Esophagus squamous epithelium (tissue), 5 donors: ENCODE data around the gene GPHA2. TPM values are rescaled to one million over a fixed set of nuclear protein-coding genes. Genes with fewer than 3 reads are reported as not detected.

Experiments
- DNase-seq: peaks from one replicate; lab custom pipeline; 2025; lab: John Stamatoyannopoulos, UW
- H3K27ac ChIP-seq, 4 donors: fragments of 200-600 bp; sonication (generic); one replicate each; pipeline ENCODE4 v1.5.1; 2016 to 2019; ENCODE audit warnings: mild to moderate bottlenecking in 1 of 4
- H3K27me3 ChIP-seq, 4 donors: fragments of 200-600 bp; sonication (generic); 1 replicate in 3 of 4; 2 replicates in 1 of 4; pipeline versions ENCODE4 v1.5.1 to v1.6.0; 2017 to 2021; ENCODE audit warnings: antibody characterized with exemption in 1 of 4
- H3K36me3 ChIP-seq, 3 donors: fragments of 200-600 bp; sonication (generic); one replicate each; pipeline ENCODE4 v1.5.1; 2016 to 2019
- H3K4me1 ChIP-seq, 3 donors: fragments of 200-600 bp; sonication (generic); one replicate each; pipeline ENCODE4 v1.5.1; 2017 to 2019
- H3K4me3 ChIP-seq, 4 donors: fragments of 200-600 bp; sonication (generic); 1 replicate in 3 of 4; 2 replicates in 1 of 4; pipeline ENCODE4 v1.5.1; 2016 to 2019; ENCODE audit warnings: mild to moderate bottlenecking in 2 of 4, moderate library complexity in 1 of 4
- H3K9me3 ChIP-seq, 3 donors: fragments of 200-600 bp; sonication (generic); one replicate each; pipeline ENCODE4 v1.5.1; 2016 to 2019
- POLR2A ChIP-seq, 4 donors: fragments of 450-650 bp; IDR thresholded peaks; one replicate each; pipeline ENCODE4 v1.6.1; 2017; ENCODE audit warnings: antibody characterized with exemption in 4 of 4, mild to moderate bottlenecking in 4 of 4, moderate library complexity in 3 of 4
- WGBS, 2 donors: methylation state at CpG; one replicate each; pipeline ENCODE4 v1.1.5; 2018; 5-methylcytosine and 5-hydroxymethylcytosine counted together
- intact Hi-C: fragments of 100-400 bp; cut with DNase I; formaldehyde crosslinking; loops from one replicate; pipeline ENCODE4 v1.15.0; 2022
- total RNA-seq, 4 donors: library from RNA; depleted of rRNA; stranded (reverse); fragments of >200 nt; gene quantifications; one replicate each; pipeline ENCODE4 v1.1.0, GENCODE V29; 2016
- TF ChIP-seq, protein P1 (sequence below), 6 experiments: fragments of 450-650 bp in 4 of 6; fragments of 200-600 bp in 2 of 6; sonication (generic) in 2 of 6; IDR thresholded peaks; one replicate each; pipeline ENCODE4 v1.5.1; 2016 to 2019; ENCODE audit warnings: antibody characterized with exemption in 6 of 6, mild to moderate bottlenecking in 4 of 6, moderate library complexity in 4 of 6
- donor health status: DM: yes; HTN: yes; CAD: no.

GPHA2 gene
- total RNA-seq, 4 donors from 2014 or later: not detected

DNA sequence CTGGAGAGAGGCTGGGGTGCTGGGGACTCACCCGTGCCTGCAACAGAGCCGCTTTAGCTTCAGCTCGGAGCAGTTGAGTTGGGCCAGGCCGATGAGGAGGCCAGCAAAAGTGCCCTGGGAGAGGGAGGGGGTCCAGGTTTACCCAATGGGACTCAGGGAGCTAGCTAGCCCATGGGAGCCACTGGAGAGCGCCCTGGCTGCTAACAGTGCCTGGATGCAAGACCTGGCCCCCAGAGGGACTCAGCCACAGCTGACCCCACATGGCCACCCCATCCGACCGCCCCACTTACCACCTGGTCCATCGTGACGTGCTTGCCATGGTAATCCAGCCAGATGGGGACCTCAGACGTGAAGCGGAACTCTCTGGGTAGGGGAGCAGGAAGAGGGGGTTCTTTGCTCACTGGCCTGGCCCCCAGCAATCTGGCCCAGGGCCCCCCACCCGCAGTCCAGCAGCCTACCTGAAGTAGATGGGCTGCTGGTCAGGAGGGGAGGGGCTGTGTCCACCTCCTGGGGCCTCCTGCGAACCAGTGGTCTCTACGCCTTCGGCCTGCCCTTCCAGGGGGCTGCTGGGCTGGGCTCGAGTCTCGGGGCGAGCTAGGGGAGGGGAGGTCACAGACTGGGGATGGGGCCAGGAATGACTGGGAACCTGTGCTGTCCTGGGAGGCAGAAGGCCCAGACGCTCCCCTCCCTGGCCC, 38.2 kb downstream of the GPHA2 start:
- H3K27me3 ChIP-seq: no peaks in the 10 kb centered on the region
- no peak overlapping the region for H3K4me3 ChIP-seq
- TF ChIP-seq, protein P1, sequence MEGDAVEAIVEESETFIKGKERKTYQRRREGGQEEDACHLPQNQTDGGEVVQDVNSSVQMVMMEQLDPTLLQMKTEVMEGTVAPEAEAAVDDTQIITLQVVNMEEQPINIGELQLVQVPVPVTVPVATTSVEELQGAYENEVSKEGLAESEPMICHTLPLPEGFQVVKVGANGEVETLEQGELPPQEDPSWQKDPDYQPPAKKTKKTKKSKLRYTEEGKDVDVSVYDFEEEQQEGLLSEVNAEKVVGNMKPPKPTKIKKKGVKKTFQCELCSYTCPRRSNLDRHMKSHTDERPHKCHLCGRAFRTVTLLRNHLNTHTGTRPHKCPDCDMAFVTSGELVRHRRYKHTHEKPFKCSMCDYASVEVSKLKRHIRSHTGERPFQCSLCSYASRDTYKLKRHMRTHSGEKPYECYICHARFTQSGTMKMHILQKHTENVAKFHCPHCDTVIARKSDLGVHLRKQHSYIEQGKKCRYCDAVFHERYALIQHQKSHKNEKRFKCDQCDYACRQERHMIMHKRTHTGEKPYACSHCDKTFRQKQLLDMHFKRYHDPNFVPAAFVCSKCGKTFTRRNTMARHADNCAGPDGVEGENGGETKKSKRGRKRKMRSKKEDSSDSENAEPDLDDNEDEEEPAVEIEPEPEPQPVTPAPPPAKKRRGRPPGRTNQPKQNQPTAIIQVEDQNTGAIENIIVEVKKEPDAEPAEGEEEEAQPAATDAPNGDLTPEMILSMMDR (IDR thresholded peaks at IDR 0.05): no peak
- WGBS, 2 donors: 96 to 100% methylated on average over 2 to 8 of the region's 19 CpGs
- H3K4me1 ChIP-seq: peaks cover 0 to 24% (median 5%) of the 10 kb centered on the region in 3 donors
- intact Hi-C loops: no loop called here
- no peak overlapping the region for H3K27ac ChIP-seq
- H3K9me3 ChIP-seq: no peaks in the 10 kb centered on the region
- DNase-seq: no peak
- H3K36me3 ChIP-seq: peaks cover 24 to 81% (median 25%) of the 10 kb centered on the region in 3 donors

DNA sequence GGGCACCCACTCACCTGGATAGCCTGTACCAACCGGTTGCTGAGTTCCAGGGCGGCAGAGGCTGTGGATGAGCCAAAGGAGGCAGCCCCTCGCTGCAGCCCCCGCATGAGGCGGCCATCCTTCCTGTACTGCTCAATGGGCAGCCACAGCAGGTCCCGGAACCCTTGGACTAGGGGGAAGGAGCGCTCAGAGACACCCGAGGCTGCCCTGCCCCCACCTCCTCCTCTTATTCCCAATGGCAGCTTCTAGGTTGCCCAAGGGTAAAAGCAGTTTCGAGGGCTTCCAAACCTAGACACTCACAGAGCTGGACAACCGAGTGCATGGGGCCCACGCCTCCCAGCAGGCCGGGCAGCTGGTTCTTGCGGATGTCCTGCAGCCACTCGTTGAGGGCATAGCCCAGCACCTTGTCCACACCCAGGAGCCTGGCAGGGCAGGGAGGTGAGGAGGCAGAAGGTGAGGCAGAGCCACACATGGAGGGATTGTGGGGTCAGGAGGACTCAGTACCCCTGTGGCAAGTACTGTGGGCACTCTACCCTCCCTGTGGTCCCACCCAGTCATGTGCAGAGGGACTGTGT, 39.2 kb downstream of the GPHA2 start:
- intact Hi-C loops: no loop called here

DNA sequence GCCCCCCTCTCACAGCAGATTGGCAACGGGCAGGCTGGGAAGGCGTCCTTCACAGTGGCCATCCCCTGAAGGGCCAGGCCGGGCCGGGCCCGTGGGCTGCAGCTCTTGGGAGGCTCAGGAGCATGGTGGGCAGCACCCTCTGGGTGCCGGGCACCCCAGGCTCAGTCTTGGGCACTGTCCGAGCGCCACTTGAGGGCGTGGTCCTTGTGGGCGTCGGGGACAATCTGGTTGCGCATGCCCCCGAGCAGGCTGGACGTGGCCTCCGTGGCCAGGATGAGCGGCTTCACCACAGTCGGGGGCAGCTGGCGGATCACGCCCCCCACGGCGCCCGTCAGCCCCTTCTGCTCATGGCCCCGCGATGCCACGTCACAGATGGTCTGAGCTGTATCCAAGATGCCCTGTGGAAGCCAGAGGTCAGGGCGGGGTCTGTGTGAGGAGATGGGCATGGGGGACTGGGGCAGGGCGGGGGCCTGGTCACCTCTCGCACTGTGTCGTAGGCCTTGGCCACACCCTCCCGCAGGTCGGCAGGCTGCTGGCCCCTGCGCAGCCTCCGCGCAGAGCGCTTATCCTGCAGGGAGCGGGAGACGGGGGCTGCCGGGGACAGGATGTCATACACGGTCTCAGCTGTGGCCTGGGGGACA, 40.8 kb downstream of the GPHA2 start:
- Histone ChIP-seq H3K27me3 (no peaks in the 10 kb centered on the region), H3K4me1 (peaks cover 0 to 15% (median 0%) of the 10 kb centered on the region in 3 donors), H3K27ac (no peak overlapping the region), H3K9me3 (no peaks in the 10 kb centered on the region), H3K36me3 (peaks cover 15 to 55% (median 15%) of the 10 kb centered on the region in 3 donors), H3K4me3 (no peak overlapping the region)
- WGBS, 2 donors: 71 to 87% methylated on average over 5 to 13 of the region's 39 CpGs
- no peak for TF ChIP-seq POLR2A (IDR thresholded peaks at IDR 0.05)
- TF ChIP-seq, protein P1 (IDR thresholded peaks at IDR 0.05): no peak
- intact Hi-C loops: loop anchor here (5.0 kb wide), 1 partner anchor 48 kb away; no protein-coding TSS in a partner anchor
- no peak for DNase-seq

More for the DNA sequence above, 39.2 kb downstream of the GPHA2 start:
- Histone ChIP-seq H3K4me3 (no peak overlapping the region), H3K4me1 (peaks cover 0 to 24% (median 5%) of the 10 kb centered on the region in 3 donors), H3K9me3 (no peaks in the 10 kb centered on the region), H3K36me3 (peaks cover 15 to 71% (median 15%) of the 10 kb centered on the region in 3 donors), H3K27ac (no peak overlapping the region), H3K27me3 (no peaks in the 10 kb centered on the region)
- 100% methylated on average over 1 of the region's 14 CpGs; no CpG with 5 or more reads in 1 of the 2 donors for WGBS, 2 donors
- DNase-seq: no peak
- TF ChIP-seq POLR2A (IDR thresholded peaks at IDR 0.05): no peak
- TF ChIP-seq, protein P1 (IDR thresholded peaks at IDR 0.05): no peak

DNA sequence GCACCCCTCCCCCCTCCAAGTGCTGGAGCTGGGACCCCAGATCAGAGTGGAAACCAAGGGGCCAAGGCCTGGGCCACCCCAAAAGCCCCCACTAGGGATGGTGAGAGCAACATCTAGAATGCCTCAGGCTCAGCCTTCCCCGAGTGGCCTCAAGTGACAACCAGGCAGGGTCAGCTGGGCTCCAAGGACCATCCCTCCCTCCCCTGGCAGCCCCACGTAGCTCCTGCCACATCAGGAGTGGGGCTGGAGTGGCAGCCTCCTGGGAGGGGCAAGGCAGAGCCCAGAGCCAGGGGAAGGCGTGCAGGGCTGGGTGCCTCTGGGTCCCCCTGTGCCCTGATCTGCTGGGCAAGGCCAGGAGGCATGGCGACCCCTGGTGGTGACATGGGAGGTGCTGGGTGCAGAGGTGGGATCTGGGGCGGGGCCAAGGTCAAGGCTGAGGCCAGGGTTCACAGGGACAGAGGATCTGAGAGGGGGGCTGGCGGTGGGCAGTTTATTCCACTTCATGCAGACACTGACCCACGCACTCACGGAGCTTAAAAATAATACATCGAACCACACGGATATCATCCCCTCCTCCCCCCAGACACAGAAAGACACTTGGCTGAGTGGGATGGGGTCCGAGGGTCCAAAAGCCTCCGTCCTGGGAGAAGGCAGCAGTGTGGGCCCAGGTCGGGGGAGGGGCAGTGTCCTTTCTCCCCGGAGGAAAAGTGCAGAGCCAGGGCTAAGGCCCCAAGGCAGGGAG, 41.5 kb downstream of the GPHA2 start:
- H3K27ac ChIP-seq: no peak overlapping the region
- intact Hi-C loops: loop anchor here (5.0 kb wide), 1 partner anchor 47 kb away; no protein-coding TSS in a partner anchor

More for the DNA sequence above, 41.5 kb downstream of the GPHA2 start:
- H3K27me3 ChIP-seq: no peaks in the 10 kb centered on the region
- no peak overlapping the region for H3K4me3 ChIP-seq
- peaks cover 0 to 14% (median 0%) of the 10 kb centered on the region in 3 donors for H3K4me1 ChIP-seq
- DNase-seq: no peak
- TF ChIP-seq POLR2A (IDR thresholded peaks at IDR 0.05): no peak
- TF ChIP-seq, protein P1 (IDR thresholded peaks at IDR 0.05): peak; percentile 85 to 93 (median 86)
- no peaks in the 10 kb centered on the region for H3K9me3 ChIP-seq
- 35 to 48% methylated on average over 3 to 4 of the region's 14 CpGs for WGBS, 2 donors
- H3K36me3 ChIP-seq: peaks cover 15 to 48% (median 15%) of the 10 kb centered on the region in 3 donors
